GM23338 (cell line): ENCODE data around the gene PCLAF. TPM values are rescaled to one million over a fixed set of nuclear protein-coding genes. Genes with fewer than 3 reads are reported as not detected.
"Not testable (repeated sequence)": the region's sequence is repeated elsewhere in the genome, so short reads cannot be mapped to it uniquely, and the experiment has no call there.

Experiments
- ATAC-seq: fragments of 200-7000 bp; cut with Tn5 transposase; 3 replicates; pipeline ENCODE4 v1.9.1; 2020
- DNase-seq: peaks from one replicate; pipeline ENCODE4 v3.0.0-alpha.2; 2015; ENCODE audit warnings: low spot score
- H2AFZ ChIP-seq: fragments of 200-600 bp; sonication (generic); 2 replicates; pipeline ENCODE4 v1.8.0; 2016; ENCODE audit warnings: antibody characterized with exemption, mild to moderate bottlenecking, moderate library complexity
- H3F3A ChIP-seq: fragments of 200-600 bp; sonication (generic); replicated peaks from 2 replicates; pipeline ENCODE4 v1.8.0; 2017; ENCODE audit warnings: antibody characterized with exemption, mixed run types, low read depth
- H3K27ac ChIP-seq: fragments of 200-600 bp; sonication (generic); 2 replicates; pipeline ENCODE4 v1.6.1; 2016; ENCODE audit warnings: low read depth
- H3K27me3 ChIP-seq: fragments of 200-600 bp; sonication (generic); 2 replicates; pipeline ENCODE4 v1.8.0; 2016; ENCODE audit warnings: mild to moderate bottlenecking, mixed run types, moderate library complexity; ENCODE audit not compliant: insufficient read depth
- H3K36me3 ChIP-seq: fragments of 200-600 bp; sonication (generic); 2 replicates; pipeline ENCODE4 v1.8.0; 2016; ENCODE audit warnings: mild to moderate bottlenecking; ENCODE audit not compliant: insufficient read depth
- H3K4me1 ChIP-seq: fragments of 200-600 bp; sonication (generic); 2 replicates; pipeline ENCODE4 v1.8.0; 2016; ENCODE audit warnings: mild to moderate bottlenecking, moderate library complexity; ENCODE audit not compliant: insufficient read depth
- H3K4me2 ChIP-seq: fragments of 200-600 bp; sonication (generic); 2 replicates; pipeline ENCODE4 v1.7.1; 2017; ENCODE audit warnings: mixed run types
- H3K4me3 ChIP-seq: fragments of 200-600 bp; sonication (generic); 2 replicates; pipeline ENCODE4 v1.6.1; 2016; ENCODE audit warnings: mixed run types
- H3K79me2 ChIP-seq: fragments of 200-600 bp; sonication (generic); replicated peaks from 2 replicates; pipeline ENCODE4 v1.8.0; 2017; ENCODE audit warnings: mild to moderate bottlenecking; ENCODE audit not compliant: insufficient read depth
- H3K9me2 ChIP-seq: fragments of 200-600 bp; sonication (generic); 2 replicates; pipeline ENCODE4 v1.8.0; 2017; ENCODE audit not compliant: insufficient read depth
- H4K20me1 ChIP-seq: fragments of 200-600 bp; sonication (generic); replicated peaks from 2 replicates; pipeline ENCODE4 v1.8.0; 2017; ENCODE audit warnings: mild to moderate bottlenecking; ENCODE audit not compliant: insufficient read depth
- H3K27ac Mint-ChIP-seq: 2 replicates; pipeline ENCODE4 v1.8.0; 2020; ENCODE audit warnings: inconsistent platforms, mild to moderate bottlenecking, moderate library complexity, mixed read lengths
- H3K27me3 Mint-ChIP-seq: 3 replicates; pipeline ENCODE4 v1.8.0; 2022; ENCODE audit warnings: low read depth, mild to moderate bottlenecking, moderate library complexity, mixed read lengths, inconsistent platforms; ENCODE audit not compliant: insufficient read depth, poor library complexity
- H3K36me3 Mint-ChIP-seq: 3 replicates; pipeline ENCODE4 v1.8.0; 2021; ENCODE audit warnings: low read depth, mild to moderate bottlenecking, inconsistent platforms, moderate library complexity, mixed read lengths
- H3K4me1 Mint-ChIP-seq: 3 replicates; pipeline ENCODE4 v1.8.0; 2020; ENCODE audit warnings: mild to moderate bottlenecking, inconsistent platforms, mixed read lengths
- H3K4me3 Mint-ChIP-seq: 3 replicates; pipeline ENCODE4 v1.8.0; 2021; ENCODE audit warnings: moderate library complexity, mild to moderate bottlenecking, inconsistent platforms, mixed read lengths
- H3K9me3 Mint-ChIP-seq: 3 replicates; pipeline ENCODE4 v1.8.0; 2020; ENCODE audit warnings: moderate library complexity, mild to moderate bottlenecking, inconsistent platforms, mixed read lengths
- CREB1 ChIP-seq: fragments of 250-450 bp; sonication (Bioruptor Pico); IDR thresholded peaks from 2 replicates; pipeline ENCODE4 v1.5.0; 2020; ENCODE audit warnings: low read depth, mild to moderate bottlenecking, moderate library complexity
- EZH2 ChIP-seq: fragments of 200-600 bp; sonication (generic); IDR thresholded peaks from one replicate; pipeline ENCODE4 v1.8.0; 2017; ENCODE audit warnings: antibody characterized with exemption, mild to moderate bottlenecking, low read depth; ENCODE audit not compliant: unreplicated experiment
- EZH2phosphoT487 ChIP-seq: fragments of 200-600 bp; sonication (generic); IDR thresholded peaks from one replicate; pipeline ENCODE4 v1.8.1; 2018; ENCODE audit warnings: antibody characterized with exemption; ENCODE audit not compliant: unreplicated experiment
- JUNB ChIP-seq: IDR thresholded peaks from one replicate; pipeline ENCODE4 v1.6.1; 2016; ENCODE audit warnings: antibody characterized with exemption; ENCODE audit not compliant: unreplicated experiment
- NANOG ChIP-seq: IDR thresholded peaks from 2 replicates; pipeline ENCODE4 v1.6.1; 2016; ENCODE audit warnings: antibody characterized with exemption, borderline replicate concordance
- POLR2AphosphoS5 ChIP-seq: IDR thresholded peaks from 2 replicates; pipeline ENCODE4 v1.6.1; 2016; ENCODE audit warnings: antibody characterized with exemption, low read depth
- STAT1 ChIP-seq: IDR thresholded peaks from one replicate; pipeline ENCODE4 v1.6.1; 2016; ENCODE audit warnings: antibody characterized with exemption; ENCODE audit not compliant: unreplicated experiment
- ZNF331 ChIP-seq: fragments of 250-450 bp; sonication (Bioruptor Pico); IDR thresholded peaks from 2 replicates; pipeline ENCODE4 v1.5.0; 2020; ENCODE audit warnings: low read depth, mild to moderate bottlenecking, moderate library complexity
- polyA plus RNA-seq: library from polyadenylated mRNA; unstranded; fragments of >200 nt; fragmentation: Nextera tagmentation; extraction: Ambion mirVana; gene quantifications from 2 replicates; pipeline ENCODE4 v1.2.1, GENCODE V29; 2016
- total RNA-seq: library from RNA; depleted of rRNA; stranded (reverse); fragments of >200 nt; shearing (Covaris generic); gene quantifications from 2 replicates; pipeline ENCODE4 v1.2.3, GENCODE V29; 2014
- TF ChIP-seq, protein P1 (sequence below): IDR thresholded peaks from 2 replicates; pipeline ENCODE4 v1.6.1; 2016; ENCODE audit warnings: antibody characterized with exemption
- TF ChIP-seq, protein P2 (sequence below), 2 experiments: fragments of 200-600 bp in 1 of 2; sonication (generic) in 1 of 2; conservative IDR thresholded peaks; 2 replicates each; pipeline versions ENCODE4 v1.5.1 to v1.6.1; 2016 to 2017; ENCODE audit warnings: antibody characterized with exemption in 2 of 2, low read depth in 2 of 2, mild to moderate bottlenecking in 2 of 2, moderate library complexity in 1 of 2
- TF ChIP-seq, protein P3 (sequence below): IDR thresholded peaks from one replicate; pipeline ENCODE4 v1.6.1; 2018; ENCODE audit warnings: antibody characterized with exemption; ENCODE audit not compliant: unreplicated experiment

Gene PCLAF
- total and polyA plus RNA-seq, 2 experiments from 2014 or later: 48.9 to 206 TPM

DNA sequence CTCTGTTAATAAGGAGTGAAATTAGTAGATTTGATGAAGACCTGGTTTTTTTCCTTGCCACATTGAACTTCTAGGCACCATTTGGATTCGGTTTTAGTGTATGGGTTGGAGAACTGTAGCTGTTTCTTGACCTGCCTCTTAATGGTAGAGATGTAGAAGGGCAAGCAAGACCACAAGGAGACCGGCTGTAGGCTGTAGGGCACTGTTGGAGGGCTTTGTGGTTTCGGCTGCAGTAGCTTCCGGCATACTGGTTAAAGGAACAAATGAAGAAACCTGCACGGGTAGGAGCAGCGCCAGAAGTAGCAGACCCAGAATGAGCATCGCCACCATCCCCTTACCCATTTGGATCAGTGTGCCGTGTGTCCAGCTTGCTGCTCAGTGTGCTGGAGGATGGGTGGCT, 7.9 kb downstream of the PCLAF start:
- Histone ChIP-seq H3F3A (0 out of 2 replicates have a peak, but pooled peaks cover 7% of the 10 kb centered on the region), H2AFZ (no peak overlapping the region), H4K20me1 (peaks cover 5% of the 10 kb centered on the region; the same call in 1 of the 2 replicates), H3K4me3 (no peak overlapping the region), H3K36me3 (peaks cover 9% of the 10 kb centered on the region), H3K9me2 (no peaks in the 10 kb centered on the region), H3K27ac (no peak overlapping the region), H3K79me2 (no peaks in the 10 kb centered on the region), H3K4me2 (no peak overlapping the region), H3K4me1 (no peaks in the 10 kb centered on the region), H3K27me3 (no peaks in the 10 kb centered on the region)
- H3K4me1 Mint-ChIP-seq: no peaks in the 10 kb centered on the region
- no peaks in the 10 kb centered on the region for H3K27me3 Mint-ChIP-seq
- peaks cover 50% of the 10 kb centered on the region; the same call in 2 of the 3 replicates for H3K36me3 Mint-ChIP-seq
- no peaks in the 10 kb centered on the region for H3K9me3 Mint-ChIP-seq
- H3K4me3 Mint-ChIP-seq: no peak overlapping the region
- TF ChIP-seq NANOG (no peak), EZH2phosphoT487 (no peak), EZH2 (no peak), POLR2AphosphoS5 (no peak), JUNB (no peak)
- TF ChIP-seq, protein P1, sequence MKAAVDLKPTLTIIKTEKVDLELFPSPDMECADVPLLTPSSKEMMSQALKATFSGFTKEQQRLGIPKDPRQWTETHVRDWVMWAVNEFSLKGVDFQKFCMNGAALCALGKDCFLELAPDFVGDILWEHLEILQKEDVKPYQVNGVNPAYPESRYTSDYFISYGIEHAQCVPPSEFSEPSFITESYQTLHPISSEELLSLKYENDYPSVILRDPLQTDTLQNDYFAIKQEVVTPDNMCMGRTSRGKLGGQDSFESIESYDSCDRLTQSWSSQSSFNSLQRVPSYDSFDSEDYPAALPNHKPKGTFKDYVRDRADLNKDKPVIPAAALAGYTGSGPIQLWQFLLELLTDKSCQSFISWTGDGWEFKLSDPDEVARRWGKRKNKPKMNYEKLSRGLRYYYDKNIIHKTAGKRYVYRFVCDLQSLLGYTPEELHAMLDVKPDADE: no peak
- DNase-seq: no peak
- ATAC-seq: no peak
- H3K27ac Mint-ChIP-seq: no peak overlapping the region

DNA sequence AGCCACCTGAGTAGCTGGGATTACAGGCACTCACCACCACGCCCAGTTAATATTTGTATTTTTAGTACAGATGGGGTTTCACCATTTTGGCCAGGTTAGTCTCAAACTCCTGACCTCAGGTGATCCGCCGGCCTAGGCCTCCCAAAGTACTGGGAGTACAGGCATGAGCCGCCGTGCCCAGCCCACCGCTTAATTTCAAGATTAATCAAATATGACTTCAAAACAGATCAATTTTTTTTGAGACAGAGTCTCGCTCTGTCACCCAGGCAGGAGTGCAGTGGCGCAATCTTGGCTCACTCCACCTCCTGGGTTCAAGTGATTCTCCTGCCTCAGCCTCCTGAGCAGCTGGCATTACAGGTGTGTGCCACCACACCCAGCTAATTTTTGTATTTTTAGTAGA, 9.9 kb downstream of the PCLAF start:
- not testable (repeated sequence) for H3K9me3 Mint-ChIP-seq, H3K4me3 Mint-ChIP-seq, H3F3A ChIP-seq, H3K36me3 ChIP-seq, H3K27ac ChIP-seq, H3K9me2 ChIP-seq, H3K4me1 Mint-ChIP-seq, H3K4me3 ChIP-seq, H3K79me2 ChIP-seq, ATAC-seq, H3K27me3 Mint-ChIP-seq, H4K20me1 ChIP-seq, H3K27me3 ChIP-seq, H3K4me1 ChIP-seq, H3K4me2 ChIP-seq, DNase-seq, H3K27ac Mint-ChIP-seq, H2AFZ ChIP-seq
- H3K36me3 Mint-ChIP-seq: peaks cover 43% of the 10 kb centered on the region; the same call in 2 of the 3 replicates

DNA sequence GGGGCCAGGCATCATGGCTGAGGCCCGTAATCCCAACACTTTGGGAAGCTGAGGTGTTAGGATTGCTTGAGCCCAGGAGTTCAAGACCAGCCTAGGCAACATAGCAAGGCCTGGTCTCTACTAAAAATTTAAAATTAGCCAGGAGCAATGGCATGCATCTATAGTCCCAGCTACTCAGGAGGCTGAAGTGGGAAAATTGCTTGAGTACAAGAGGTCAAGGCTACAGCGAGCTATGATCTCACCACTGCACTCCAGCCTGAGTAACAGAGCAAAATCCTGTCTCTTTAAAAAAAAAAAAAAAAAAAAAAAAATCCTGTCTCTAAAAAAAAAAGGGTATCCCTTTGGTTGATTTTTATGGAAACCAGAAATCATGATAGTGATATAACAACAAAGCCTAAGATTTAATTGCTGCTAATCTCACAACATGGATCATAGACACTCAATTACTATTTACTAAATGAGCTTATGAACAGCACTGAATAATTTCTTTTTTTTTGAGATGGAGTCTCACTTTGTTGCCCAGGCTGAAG, 12.1 kb downstream of the PCLAF start:
- Histone ChIP-seq H2AFZ (no peak overlapping the region), H3F3A (0 out of 2 replicates have a peak, but pooled peaks cover 4% of the 10 kb centered on the region), H3K4me3 (no peak overlapping the region), H4K20me1 (no peaks in the 10 kb centered on the region; the same call in 1 of the 2 replicates), H3K4me2 (no peak overlapping the region), H3K36me3 (no peaks in the 10 kb centered on the region), H3K27me3 (no peaks in the 10 kb centered on the region), H3K4me1 (no peaks in the 10 kb centered on the region), H3K9me2 (no peaks in the 10 kb centered on the region), H3K27ac (no peak overlapping the region), H3K79me2 (no peaks in the 10 kb centered on the region)
- Mint-ChIP-seq H3K27me3 (no peaks in the 10 kb centered on the region), H3K27ac (no peak overlapping the region), H3K9me3 (no peaks in the 10 kb centered on the region), H3K4me1 (no peaks in the 10 kb centered on the region), H3K4me3 (no peak overlapping the region), H3K36me3 (peaks cover 32% of the 10 kb centered on the region; the same call in 2 of the 3 replicates)
- ATAC-seq (no peak), DNase-seq (no peak)
- TF ChIP-seq NANOG (no peak), STAT1 (no peak), CREB1 (CRISPR knock-in tag) (no peak), ZNF331 (no peak)
- TF ChIP-seq, protein P2, sequence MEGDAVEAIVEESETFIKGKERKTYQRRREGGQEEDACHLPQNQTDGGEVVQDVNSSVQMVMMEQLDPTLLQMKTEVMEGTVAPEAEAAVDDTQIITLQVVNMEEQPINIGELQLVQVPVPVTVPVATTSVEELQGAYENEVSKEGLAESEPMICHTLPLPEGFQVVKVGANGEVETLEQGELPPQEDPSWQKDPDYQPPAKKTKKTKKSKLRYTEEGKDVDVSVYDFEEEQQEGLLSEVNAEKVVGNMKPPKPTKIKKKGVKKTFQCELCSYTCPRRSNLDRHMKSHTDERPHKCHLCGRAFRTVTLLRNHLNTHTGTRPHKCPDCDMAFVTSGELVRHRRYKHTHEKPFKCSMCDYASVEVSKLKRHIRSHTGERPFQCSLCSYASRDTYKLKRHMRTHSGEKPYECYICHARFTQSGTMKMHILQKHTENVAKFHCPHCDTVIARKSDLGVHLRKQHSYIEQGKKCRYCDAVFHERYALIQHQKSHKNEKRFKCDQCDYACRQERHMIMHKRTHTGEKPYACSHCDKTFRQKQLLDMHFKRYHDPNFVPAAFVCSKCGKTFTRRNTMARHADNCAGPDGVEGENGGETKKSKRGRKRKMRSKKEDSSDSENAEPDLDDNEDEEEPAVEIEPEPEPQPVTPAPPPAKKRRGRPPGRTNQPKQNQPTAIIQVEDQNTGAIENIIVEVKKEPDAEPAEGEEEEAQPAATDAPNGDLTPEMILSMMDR (conservative IDR thresholded peaks at IDR 0.05; ENCODE audit: low read depth in 2 of 2): no peak
- TF ChIP-seq, protein P3, sequence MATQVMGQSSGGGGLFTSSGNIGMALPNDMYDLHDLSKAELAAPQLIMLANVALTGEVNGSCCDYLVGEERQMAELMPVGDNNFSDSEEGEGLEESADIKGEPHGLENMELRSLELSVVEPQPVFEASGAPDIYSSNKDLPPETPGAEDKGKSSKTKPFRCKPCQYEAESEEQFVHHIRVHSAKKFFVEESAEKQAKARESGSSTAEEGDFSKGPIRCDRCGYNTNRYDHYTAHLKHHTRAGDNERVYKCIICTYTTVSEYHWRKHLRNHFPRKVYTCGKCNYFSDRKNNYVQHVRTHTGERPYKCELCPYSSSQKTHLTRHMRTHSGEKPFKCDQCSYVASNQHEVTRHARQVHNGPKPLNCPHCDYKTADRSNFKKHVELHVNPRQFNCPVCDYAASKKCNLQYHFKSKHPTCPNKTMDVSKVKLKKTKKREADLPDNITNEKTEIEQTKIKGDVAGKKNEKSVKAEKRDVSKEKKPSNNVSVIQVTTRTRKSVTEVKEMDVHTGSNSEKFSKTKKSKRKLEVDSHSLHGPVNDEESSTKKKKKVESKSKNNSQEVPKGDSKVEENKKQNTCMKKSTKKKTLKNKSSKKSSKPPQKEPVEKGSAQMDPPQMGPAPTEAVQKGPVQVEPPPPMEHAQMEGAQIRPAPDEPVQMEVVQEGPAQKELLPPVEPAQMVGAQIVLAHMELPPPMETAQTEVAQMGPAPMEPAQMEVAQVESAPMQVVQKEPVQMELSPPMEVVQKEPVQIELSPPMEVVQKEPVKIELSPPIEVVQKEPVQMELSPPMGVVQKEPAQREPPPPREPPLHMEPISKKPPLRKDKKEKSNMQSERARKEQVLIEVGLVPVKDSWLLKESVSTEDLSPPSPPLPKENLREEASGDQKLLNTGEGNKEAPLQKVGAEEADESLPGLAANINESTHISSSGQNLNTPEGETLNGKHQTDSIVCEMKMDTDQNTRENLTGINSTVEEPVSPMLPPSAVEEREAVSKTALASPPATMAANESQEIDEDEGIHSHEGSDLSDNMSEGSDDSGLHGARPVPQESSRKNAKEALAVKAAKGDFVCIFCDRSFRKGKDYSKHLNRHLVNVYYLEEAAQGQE: no peak
